ENCODE data around the gene LARGE1.

LARGE1 gene

GRCh38 chr22:33561149-33561807, 359.0 kb downstream of the LARGE1 start:
- DNase-seq (ENCODE audit: low spot score), result no peak

DNA sequence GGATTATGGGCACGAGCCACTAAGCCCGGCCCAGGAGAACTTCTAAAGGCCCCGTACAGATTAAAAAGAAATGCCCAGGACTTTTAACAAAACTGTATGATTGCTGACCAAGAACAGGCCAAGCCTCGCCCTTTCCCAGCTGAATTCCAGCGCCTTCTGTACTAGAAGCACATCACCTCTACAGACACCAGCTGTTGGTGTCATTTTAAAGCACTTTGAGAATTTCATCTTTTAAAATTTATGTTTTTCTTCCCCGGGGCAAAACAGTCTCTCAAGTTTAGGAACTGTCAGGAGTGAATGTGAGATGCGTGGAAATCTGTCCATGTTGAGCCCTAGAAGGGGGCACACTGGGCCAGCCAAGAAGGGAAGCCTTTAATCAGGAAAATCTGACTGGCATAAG, 362.4 kb downstream of the LARGE1 start:
- no peak for DNase-seq (ENCODE audit: low spot score)

DNA sequence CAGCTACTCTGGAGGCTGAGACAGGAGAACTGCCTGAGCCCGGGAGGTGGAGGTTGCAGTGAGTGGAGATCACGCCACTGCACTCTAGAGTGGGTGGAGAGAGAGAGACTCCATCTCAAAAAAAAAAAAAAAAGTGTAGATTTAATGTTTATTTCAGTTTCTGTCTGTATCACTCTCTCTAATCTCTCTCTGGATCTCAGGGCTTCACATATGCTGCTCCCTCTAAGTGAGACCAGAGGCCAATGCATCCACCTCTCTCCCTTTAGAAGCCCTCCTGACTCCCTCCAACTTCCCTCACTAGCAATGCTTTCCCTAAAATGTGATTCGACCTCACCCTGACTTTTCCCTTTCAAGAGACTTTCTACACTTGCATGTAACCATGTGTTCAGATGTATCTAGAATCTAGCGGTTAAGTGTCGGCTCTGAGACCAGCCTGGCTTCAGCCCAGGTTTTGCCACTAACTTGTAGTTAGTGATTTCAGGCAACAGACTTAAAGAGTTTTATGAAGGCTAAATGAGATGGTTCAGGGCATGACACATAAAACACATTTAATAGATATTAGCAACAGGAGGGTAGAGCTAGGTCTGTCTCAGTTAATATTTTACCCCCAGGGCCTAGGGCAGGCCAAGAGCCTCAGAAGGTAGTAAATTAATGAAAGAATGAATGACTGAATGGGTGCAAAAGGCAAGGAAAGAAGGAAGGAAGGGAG, 364.3 kb downstream of the LARGE1 start:
- no peak for DNase-seq (ENCODE audit: low spot score)

GRCh38 chr22:33553493-33553892, 366.8 kb downstream of the LARGE1 start:
- DNase-seq (ENCODE audit: low spot score), result no peak

DNA sequence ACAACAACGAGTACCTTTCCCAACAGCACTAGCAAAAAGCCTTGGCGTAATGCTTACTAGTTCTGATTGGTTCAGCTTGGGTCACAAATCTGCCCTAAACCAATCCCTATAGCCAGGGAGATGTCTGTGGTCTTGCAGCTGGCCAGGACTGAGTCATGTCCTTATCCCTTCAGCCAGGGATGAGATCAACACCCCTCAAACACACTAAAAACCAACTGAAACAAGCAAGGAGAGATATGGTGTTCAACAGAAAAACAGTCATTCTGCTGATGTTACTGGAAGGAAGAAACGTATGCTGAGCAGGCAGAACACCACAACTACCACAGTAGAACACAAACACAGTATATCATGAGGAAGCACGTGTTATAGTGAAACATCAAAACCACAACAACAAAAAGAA, 375.6 kb downstream of the LARGE1 start:
- DNase-seq (ENCODE audit: low spot score), result no peak

- no peak for DNase-seq (ENCODE audit: low spot score)
Measured at GRCh38 chr22:33542722-33543121, 377.6 kb downstream of the LARGE1 start.

- no peak for DNase-seq (ENCODE audit: low spot score)
Measured at GRCh38 chr22:33542153-33542552, 378.1 kb downstream of the LARGE1 start.

DNA sequence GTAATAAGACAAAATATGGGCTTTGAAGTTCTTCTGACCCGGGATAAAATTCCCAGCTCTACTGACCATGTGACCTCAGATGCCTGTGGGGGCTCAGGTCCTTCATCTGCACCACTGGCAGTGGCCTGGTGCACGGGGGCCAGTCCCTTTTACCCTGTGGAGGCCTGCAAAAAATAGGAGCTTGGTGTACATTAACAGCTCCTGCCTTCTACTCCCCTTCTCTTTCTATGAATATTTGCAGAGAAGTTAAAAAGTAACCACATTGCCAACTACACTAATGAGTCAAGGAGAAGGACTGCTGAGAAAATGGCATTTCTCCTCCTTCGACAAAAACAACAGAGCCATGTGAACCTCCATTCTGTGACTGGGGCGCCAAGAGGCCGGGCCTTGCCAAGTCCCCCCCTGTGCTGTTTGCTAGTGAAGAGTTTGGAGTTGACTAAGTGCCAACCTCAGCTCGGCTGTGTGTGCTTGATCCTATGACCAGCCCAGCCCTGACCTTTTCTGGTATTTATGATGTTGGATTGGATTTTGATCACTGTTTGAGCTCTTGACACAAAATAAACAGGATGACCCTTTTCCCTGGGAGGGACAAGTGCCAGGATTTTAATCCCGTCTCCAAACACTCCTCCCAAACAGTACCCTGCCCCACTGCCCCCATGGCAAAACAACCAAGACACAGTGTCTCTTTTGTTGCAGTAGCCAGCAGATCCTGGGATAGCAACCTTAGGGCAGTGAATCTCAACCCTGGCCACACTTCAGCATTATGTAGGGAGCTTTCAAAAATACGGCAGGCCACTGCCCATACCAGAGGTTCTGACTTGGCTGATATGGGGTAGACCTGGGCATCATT, 380.1 kb downstream of the LARGE1 start:
- no peak for DNase-seq (ENCODE audit: low spot score)

- no peak for DNase-seq (ENCODE audit: low spot score)
Measured at GRCh38 chr22:33539202-33539901, 380.9 kb downstream of the LARGE1 start.

- DNase-seq (ENCODE audit: low spot score), result no peak
Measured at GRCh38 chr22:33538277-33538885, 381.9 kb downstream of the LARGE1 start.

GRCh38 chr22:33537059-33537458, 383.2 kb downstream of the LARGE1 start:
- no peak for DNase-seq (ENCODE audit: low spot score)

- no peak for DNase-seq (ENCODE audit: low spot score)
Measured at GRCh38 chr22:33535937-33536875, 384.1 kb downstream of the LARGE1 start.

DNA sequence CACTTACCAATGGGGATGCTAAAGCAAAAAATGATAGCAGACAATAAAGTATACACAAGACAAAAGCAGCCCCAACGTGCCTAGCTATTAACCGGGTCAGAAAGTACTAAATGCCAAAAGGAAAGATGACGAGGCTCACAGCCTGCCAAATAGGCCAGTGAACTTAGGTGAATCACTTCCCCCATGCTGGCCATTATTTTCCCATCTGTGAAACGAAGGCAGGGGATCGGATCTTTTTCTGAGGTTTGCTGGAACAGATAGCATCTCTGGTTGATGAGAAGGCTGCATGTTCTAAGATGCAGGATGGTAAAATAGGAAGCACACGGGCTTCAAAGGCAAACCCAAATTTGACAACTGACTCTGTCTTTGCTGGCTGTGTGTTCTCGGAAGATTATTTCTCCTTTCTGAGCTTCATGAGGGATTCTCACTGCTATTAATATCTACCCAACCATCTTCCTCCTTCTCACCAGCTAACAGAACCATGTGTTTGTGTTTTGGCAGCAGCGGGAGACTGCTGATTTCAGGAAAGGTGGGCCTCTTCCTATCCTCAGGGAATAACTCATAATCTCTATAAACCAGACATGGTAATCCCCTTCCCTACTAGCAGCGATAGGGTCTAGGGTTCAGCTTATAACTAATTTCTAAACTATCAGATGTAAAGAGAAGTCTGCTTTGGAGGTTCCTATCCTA, 390.7 kb downstream of the LARGE1 start:
- DNase-seq (ENCODE audit: low spot score), result peak; percentile 60

GRCh38 chr22:33528183-33528582, 392.1 kb downstream of the LARGE1 start:
- no peak for DNase-seq (ENCODE audit: low spot score)

GRCh38 chr22:33526434-33527107, 393.7 kb downstream of the LARGE1 start:
- no peak for DNase-seq (ENCODE audit: low spot score)

DNA sequence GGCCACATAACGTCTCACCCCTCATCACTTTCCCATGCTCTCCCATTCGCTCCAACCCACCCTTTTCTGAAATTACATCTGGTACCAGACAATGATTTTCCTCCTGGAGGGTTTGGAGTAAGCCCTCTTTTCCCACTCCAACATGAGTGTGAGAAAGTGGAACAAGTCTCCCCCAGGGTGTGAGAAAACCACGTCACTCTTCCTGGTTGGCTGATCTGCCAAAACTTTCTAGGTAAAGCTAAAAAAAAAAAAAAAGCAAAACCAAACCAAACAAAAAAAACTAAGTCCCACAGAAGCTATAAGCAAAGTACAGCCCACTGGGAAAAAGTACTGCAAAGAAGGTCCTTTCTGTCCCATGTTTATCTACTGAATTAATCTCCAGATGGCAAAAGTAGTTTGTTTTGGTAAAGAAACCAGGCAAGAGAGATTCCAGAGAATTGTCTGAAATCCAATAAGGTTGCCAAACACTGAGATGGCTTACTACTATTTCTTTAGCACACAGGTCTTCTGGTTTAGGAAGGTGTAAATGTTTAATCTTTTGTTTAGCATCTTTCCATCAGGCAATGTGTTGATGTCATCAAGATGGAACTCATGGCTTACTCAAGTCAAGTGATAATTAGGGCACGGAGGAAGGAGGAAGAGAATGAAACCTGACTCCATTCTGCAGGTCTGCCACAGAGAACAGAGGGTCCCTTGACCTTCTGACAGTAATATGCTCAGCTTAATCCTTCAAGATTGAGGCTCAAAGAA, 395.6 kb downstream of the LARGE1 start:
- DNase-seq (ENCODE audit: low spot score), result no peak

GRCh38 chr22:33521879-33522665, 398.2 kb downstream of the LARGE1 start:
- no peak for DNase-seq (ENCODE audit: low spot score)
